ENCODE data around the gene ARID1B. TPM values are rescaled to one million over a fixed set of nuclear protein-coding genes. Genes with fewer than 3 reads are reported as not detected.

The ARID1B gene
- total and polyA plus RNA-seq, 4 donors = 7.0 to 49.0 (median 24.2) TPM

GRCh38 chr6:157215717-157216116 lies 438.5 kb downstream of the ARID1B start:
- no peaks in the 10 kb centered on the region for H3K27me3 ChIP-seq (ENCODE audit: control insufficient read depth in 4 of 4, insufficient read depth in 4 of 4, low read length in 3 of 4)
- no peak overlapping the region for H3K4me3 ChIP-seq (ENCODE audit: low read depth in 1 of 3, low read length in 3 of 3)
- no peak for DNase-seq (ENCODE audit: low spot score)
- H3K9me3 ChIP-seq (ENCODE audit: control insufficient read depth in 4 of 4, low read length in 3 of 4) = no peaks in the 10 kb centered on the region
- no peak overlapping the region for H3K9ac ChIP-seq (ENCODE audit: low read depth in 1 of 2, low read length in 2 of 2)
- no peak for TF ChIP-seq RAD21 (IDR thresholded peaks at IDR 0.05)
- TF ChIP-seq HNF4A (conservative IDR thresholded peaks at IDR 0.05) = no peak
- TF ChIP-seq FOXA2 (IDR thresholded peaks at IDR 0.05) = no peak
- no peak for TF ChIP-seq RXRA (IDR thresholded peaks at IDR 0.05)
- no peak for TF ChIP-seq REST (IDR thresholded peaks at IDR 0.05)
- TF ChIP-seq EGR1 (IDR thresholded peaks at IDR 0.05; ENCODE audit: low read depth in 2 of 2) = no peak
- no peak for TF ChIP-seq JUND (IDR thresholded peaks at IDR 0.05)
- no peak for TF ChIP-seq FOXA1 (IDR thresholded peaks at IDR 0.05)
- no peak for TF ChIP-seq HNF4G (IDR thresholded peaks at IDR 0.05)
- WGBS = 96% methylated on average over 2 of the region's 2 CpGs
- no peaks in the 10 kb centered on the region for H3K36me3 ChIP-seq (ENCODE audit: control insufficient read depth in 4 of 4, insufficient read depth in 3 of 4, low read depth in 1 of 4, low read length in 3 of 4)
- peaks cover 0 to 2% (median 0%) of the 10 kb centered on the region in 4 donors for H3K4me1 ChIP-seq (ENCODE audit: control insufficient read depth in 4 of 4, insufficient read depth in 4 of 4, low read length in 3 of 4)
- no peak overlapping the region for H3K27ac ChIP-seq (ENCODE audit: low read depth in 1 of 2, low read length in 2 of 2)

GRCh38 chr6:157216570-157216969 lies 439.4 kb downstream of the ARID1B start:
- TF ChIP-seq JUND (IDR thresholded peaks at IDR 0.05) (no peak), HNF4A (conservative IDR thresholded peaks at IDR 0.05) (no peak), HNF4G (IDR thresholded peaks at IDR 0.05) (no peak), FOXA2 (IDR thresholded peaks at IDR 0.05) (no peak), TAF1 (conservative IDR thresholded peaks at IDR 0.05) (no peak), ZBTB33 (IDR thresholded peaks at IDR 0.05) (no peak), ATF3 (IDR thresholded peaks at IDR 0.05) (no peak)
- WGBS = 87% methylated on average over 5 of the region's 5 CpGs
- H3K4me1 ChIP-seq (ENCODE audit: control insufficient read depth in 4 of 4, insufficient read depth in 4 of 4, low read length in 3 of 4) = peaks cover 0 to 5% (median 1%) of the 10 kb centered on the region in 4 donors
- no peak for DNase-seq (ENCODE audit: low spot score)
- no peaks in the 10 kb centered on the region for H3K27me3 ChIP-seq (ENCODE audit: control insufficient read depth in 4 of 4, insufficient read depth in 4 of 4, low read length in 3 of 4)
- H3K9ac ChIP-seq (ENCODE audit: low read depth in 1 of 2, low read length in 2 of 2) = no peak overlapping the region
- no peaks in the 10 kb centered on the region for H3K9me3 ChIP-seq (ENCODE audit: control insufficient read depth in 4 of 4, low read length in 3 of 4)
- H3K27ac ChIP-seq (ENCODE audit: low read depth in 1 of 2, low read length in 2 of 2) = no peak overlapping the region
- no peak overlapping the region for H3K4me3 ChIP-seq (ENCODE audit: low read depth in 1 of 3, low read length in 3 of 3)
- no peaks in the 10 kb centered on the region for H3K36me3 ChIP-seq (ENCODE audit: control insufficient read depth in 4 of 4, insufficient read depth in 3 of 4, low read depth in 1 of 4, low read length in 3 of 4)

GRCh38 chr6:157217198-157217893 lies 440.2 kb downstream of the ARID1B start:
- Histone ChIP-seq H3K4me3 (ENCODE audit: low read depth in 1 of 3, low read length in 3 of 3) (no peak overlapping the region), H3K36me3 (ENCODE audit: control insufficient read depth in 4 of 4, insufficient read depth in 3 of 4, low read depth in 1 of 4, low read length in 3 of 4) (no peaks in the 10 kb centered on the region), H3K9me3 (ENCODE audit: control insufficient read depth in 4 of 4, low read length in 3 of 4) (no peaks in the 10 kb centered on the region), H3K9ac (ENCODE audit: low read depth in 1 of 2, low read length in 2 of 2) (no peak overlapping the region), H3K27ac (ENCODE audit: low read depth in 1 of 2, low read length in 2 of 2) (no peak overlapping the region), H3K4me1 (ENCODE audit: control insufficient read depth in 4 of 4, insufficient read depth in 4 of 4, low read length in 3 of 4) (peaks cover 0 to 6% (median 1%) of the 10 kb centered on the region in 4 donors), H3K27me3 (ENCODE audit: control insufficient read depth in 4 of 4, insufficient read depth in 4 of 4, low read length in 3 of 4) (no peaks in the 10 kb centered on the region)
- no peak for DNase-seq (ENCODE audit: low spot score)
- WGBS = 91% methylated on average over 20 of the region's 20 CpGs
- TF ChIP-seq YY1 (IDR thresholded peaks at IDR 0.05) = no peak
- TF ChIP-seq MAX (IDR thresholded peaks at IDR 0.05) = no peak
- no peak for TF ChIP-seq RXRA (IDR thresholded peaks at IDR 0.05)
- no peak for TF ChIP-seq JUND (IDR thresholded peaks at IDR 0.05)
- no peak for TF ChIP-seq HNF4A (conservative IDR thresholded peaks at IDR 0.05)
- no peak for TF ChIP-seq NR2F2 (IDR thresholded peaks at IDR 0.05)
- no peak for TF ChIP-seq GABPA (IDR thresholded peaks at IDR 0.05 in 1 of 2, conservative IDR thresholded peaks at IDR 0.05 in 1 of 2)
- no peak for TF ChIP-seq FOXA1 (IDR thresholded peaks at IDR 0.05)
- no peak for TF ChIP-seq FOXA2 (IDR thresholded peaks at IDR 0.05)
- no peak for TF ChIP-seq ATF3 (IDR thresholded peaks at IDR 0.05)
- no peak for TF ChIP-seq SP1 (IDR thresholded peaks at IDR 0.05)
- no peak for TF ChIP-seq HNF4G (IDR thresholded peaks at IDR 0.05)
- TF ChIP-seq TAF1 (conservative IDR thresholded peaks at IDR 0.05) = no peak
- no peak for TF ChIP-seq EGR1 (IDR thresholded peaks at IDR 0.05; ENCODE audit: low read depth in 2 of 2)
- no peak for TF ChIP-seq CTCF (IDR thresholded peaks at IDR 0.05; ENCODE audit: low read depth, low read length, missing input control)

All from liver (tissue), 9 donors.